GM12878 (cell line): ENCODE measurements around the gene CIRBP. TPM values are rescaled to one million over a fixed set of nuclear protein-coding genes. Genes with fewer than 3 reads are reported as not detected.

ENCODE experiments used
- BRCA1 ChIP-seq: IDR thresholded peaks from 2 replicates; pipeline ENCODE4 v1.6.1; 2011; ENCODE audit warnings: low read depth, low read length, improper control_type of control experiment
- CBFB ChIP-seq: IDR thresholded peaks from 2 replicates; pipeline ENCODE4 v1.6.1; 2016; ENCODE audit warnings: antibody characterized with exemption, low read depth
- EP300 ChIP-seq, 2 experiments: fragments of 150-350 bp in 1 of 2; IDR thresholded peaks; 2 replicates each; pipeline ENCODE4 v1.6.1; 2011 to 2012; ENCODE audit warnings: low read depth in 2 of 2, low read length in 2 of 2, borderline replicate concordance in 1 of 2, improper control_type of control experiment in 1 of 2, inconsistent platforms in 1 of 2; ENCODE audit not compliant: control insufficient read depth in 1 of 2
- ESRRA ChIP-seq: IDR thresholded peaks from 2 replicates; pipeline ENCODE4 v1.6.1; 2012; ENCODE audit warnings: mild to moderate bottlenecking, low read length, improper control_type of control experiment
- FOXM1 ChIP-seq: IDR thresholded peaks from 2 replicates; pipeline ENCODE4 v1.6.1; 2012; ENCODE audit warnings: low read depth, mild to moderate bottlenecking, inconsistent platforms, low read length, moderate library complexity
- JUNB ChIP-seq: IDR thresholded peaks from 2 replicates; pipeline ENCODE4 v1.6.1; 2016; ENCODE audit warnings: antibody characterized with exemption, mild to moderate bottlenecking
- JUND ChIP-seq: IDR thresholded peaks from 2 replicates; pipeline ENCODE4 v1.6.1; 2012; ENCODE audit warnings: low read depth, mild to moderate bottlenecking, low read length, improper control_type of control experiment, moderate library complexity
- KAT2A ChIP-seq: conservative IDR thresholded peaks from 2 replicates; pipeline ENCODE4 v1.6.1; 2011; ENCODE audit warnings: low read depth, low read length; ENCODE audit not compliant: control insufficient read depth
- KDM1A ChIP-seq: fragments of 200-600 bp; sonication (generic); IDR thresholded peaks from 2 replicates; pipeline ENCODE4 v1.6.1; 2016; ENCODE audit warnings: borderline replicate concordance
- KLF5 ChIP-seq: fragments of 450-650 bp; IDR thresholded peaks from 2 replicates; pipeline ENCODE4 v1.6.1; 2014; ENCODE audit warnings: mild to moderate bottlenecking; ENCODE audit not compliant: partially characterized antibody
- LARP7 ChIP-seq: fragments of 450-650 bp; IDR thresholded peaks from 2 replicates; pipeline ENCODE4 v1.6.1; 2017; ENCODE audit warnings: mild to moderate bottlenecking
- MEF2B ChIP-seq: fragments of 450-650 bp; IDR thresholded peaks from 2 replicates; pipeline ENCODE4 v1.6.1; 2018; ENCODE audit warnings: mild to moderate bottlenecking, moderate library complexity; ENCODE audit not compliant: partially characterized antibody, poor library complexity, severe bottlenecking
- MTA3 ChIP-seq: IDR thresholded peaks from 2 replicates; pipeline ENCODE4 v1.6.1; 2012; ENCODE audit warnings: low read length, inconsistent platforms, borderline replicate concordance
- RUNX3 ChIP-seq: IDR thresholded peaks from 2 replicates; pipeline ENCODE4 v1.6.1; 2012; ENCODE audit warnings: low read length, inconsistent platforms
- SIN3A ChIP-seq: IDR thresholded peaks from 2 replicates; pipeline ENCODE4 v1.6.1; 2012; ENCODE audit warnings: low read depth, low read length, improper control_type of control experiment
- TCF7 ChIP-seq: IDR thresholded peaks from 2 replicates; pipeline ENCODE4 v1.6.1; 2014; ENCODE audit warnings: antibody characterized with exemption, borderline replicate concordance
- ZNF384 ChIP-seq: IDR thresholded peaks from 2 replicates; pipeline ENCODE4 v1.6.1; 2012; ENCODE audit warnings: low read depth, mild to moderate bottlenecking, low read length, improper control_type of control experiment, borderline replicate concordance
- polyA plus RNA-seq, 11 experiments: library from polyadenylated mRNA; depleted of rRNA in 4 of 11; unstranded in 6 of 11; stranded (reverse) in 5 of 11; fragments of >200 nt; fragmentation: Nextera tagmentation in 4 of 11; fragmentation: Illumina TruSeq in 1 of 11; extraction: Ambion mirVana in 4 of 11; extraction: Trizol in 1 of 11; gene quantifications; 1 replicate in 1 of 11; 2 replicates in 10 of 11; pipeline versions ENCODE4 v1.2.1 to v1.2.3, GENCODE V29; 2011 to 2016; ENCODE audit warnings: inconsistent platforms in 2 of 11, missing spikeins in 2 of 11, low read depth in 1 of 11
- total RNA-seq, 4 experiments: library from RNA; depleted of rRNA in 3 of 4; stranded (reverse); fragments of >200 nt in 3 of 4; fragmentation: Illumina TruSeq in 1 of 4; extraction: Trizol in 1 of 4; gene quantifications; 2 replicates each; pipeline versions ENCODE4 v1.2.1 to v1.2.3, GENCODE V29; 2013 to 2021
- TF ChIP-seq, protein P1 (sequence below): fragments of 450-650 bp; IDR thresholded peaks from 2 replicates; pipeline ENCODE4 v1.6.1; 2017; ENCODE audit warnings: mild to moderate bottlenecking, moderate library complexity
- TF ChIP-seq, protein P2 (sequence below): IDR thresholded peaks from 2 replicates; pipeline ENCODE4 v1.6.1; 2012; ENCODE audit warnings: low read depth, low read length, improper control_type of control experiment
- TF ChIP-seq, protein P3 (sequence below): fragments of 450-650 bp; IDR thresholded peaks from 2 replicates; pipeline ENCODE4 v1.6.1; 2017; ENCODE audit warnings: mild to moderate bottlenecking, low read depth, inconsistent platforms; ENCODE audit not compliant: poor library complexity, severe bottlenecking
- TF ChIP-seq, protein P4 (sequence below): fragments of 450-650 bp; IDR thresholded peaks from 2 replicates; pipeline ENCODE4 v1.6.1; 2017; ENCODE audit warnings: low read depth, mild to moderate bottlenecking, moderate library complexity

Gene CIRBP
- total and polyA plus RNA-seq, 10 of the 15 experiments (the other 5 are each of a cell fraction or from before 2014, with no cell fraction given) = 27.6 to 335 (median 229) TPM

DNA sequence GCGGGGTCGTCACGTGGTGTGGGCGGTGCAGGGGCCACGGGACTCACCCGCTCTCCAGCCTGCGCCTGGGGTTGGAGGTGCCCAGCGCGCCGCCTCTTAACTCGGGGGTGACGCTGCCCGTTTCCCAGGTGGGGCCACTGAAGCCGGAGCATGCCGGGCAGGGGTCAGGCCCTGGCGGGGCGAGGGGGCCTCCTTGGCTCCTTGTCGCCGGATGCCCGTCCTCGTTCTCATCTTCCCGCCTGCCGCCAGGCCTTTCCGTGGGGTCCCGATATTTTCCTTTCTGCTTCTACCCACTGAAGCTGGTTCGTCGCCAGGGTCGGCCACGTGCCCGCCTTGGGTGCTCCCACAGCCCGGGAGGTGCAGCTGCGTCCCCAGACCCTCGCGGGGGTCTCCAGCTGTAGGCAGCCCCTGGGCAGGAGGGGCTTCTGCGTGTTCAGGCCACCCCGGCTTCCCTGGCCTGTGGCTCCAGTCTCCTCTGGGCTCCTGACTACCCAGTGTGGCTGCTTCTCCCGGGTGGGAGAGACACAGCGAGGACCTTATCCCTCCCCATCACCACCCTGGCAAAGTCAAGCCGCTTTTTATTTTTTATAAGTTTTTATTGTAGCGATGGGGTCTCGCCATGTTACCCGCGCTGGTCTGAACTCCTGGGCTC lies 7.0 kb downstream of the CIRBP start (continued):
- TF ChIP-seq, protein P1, sequence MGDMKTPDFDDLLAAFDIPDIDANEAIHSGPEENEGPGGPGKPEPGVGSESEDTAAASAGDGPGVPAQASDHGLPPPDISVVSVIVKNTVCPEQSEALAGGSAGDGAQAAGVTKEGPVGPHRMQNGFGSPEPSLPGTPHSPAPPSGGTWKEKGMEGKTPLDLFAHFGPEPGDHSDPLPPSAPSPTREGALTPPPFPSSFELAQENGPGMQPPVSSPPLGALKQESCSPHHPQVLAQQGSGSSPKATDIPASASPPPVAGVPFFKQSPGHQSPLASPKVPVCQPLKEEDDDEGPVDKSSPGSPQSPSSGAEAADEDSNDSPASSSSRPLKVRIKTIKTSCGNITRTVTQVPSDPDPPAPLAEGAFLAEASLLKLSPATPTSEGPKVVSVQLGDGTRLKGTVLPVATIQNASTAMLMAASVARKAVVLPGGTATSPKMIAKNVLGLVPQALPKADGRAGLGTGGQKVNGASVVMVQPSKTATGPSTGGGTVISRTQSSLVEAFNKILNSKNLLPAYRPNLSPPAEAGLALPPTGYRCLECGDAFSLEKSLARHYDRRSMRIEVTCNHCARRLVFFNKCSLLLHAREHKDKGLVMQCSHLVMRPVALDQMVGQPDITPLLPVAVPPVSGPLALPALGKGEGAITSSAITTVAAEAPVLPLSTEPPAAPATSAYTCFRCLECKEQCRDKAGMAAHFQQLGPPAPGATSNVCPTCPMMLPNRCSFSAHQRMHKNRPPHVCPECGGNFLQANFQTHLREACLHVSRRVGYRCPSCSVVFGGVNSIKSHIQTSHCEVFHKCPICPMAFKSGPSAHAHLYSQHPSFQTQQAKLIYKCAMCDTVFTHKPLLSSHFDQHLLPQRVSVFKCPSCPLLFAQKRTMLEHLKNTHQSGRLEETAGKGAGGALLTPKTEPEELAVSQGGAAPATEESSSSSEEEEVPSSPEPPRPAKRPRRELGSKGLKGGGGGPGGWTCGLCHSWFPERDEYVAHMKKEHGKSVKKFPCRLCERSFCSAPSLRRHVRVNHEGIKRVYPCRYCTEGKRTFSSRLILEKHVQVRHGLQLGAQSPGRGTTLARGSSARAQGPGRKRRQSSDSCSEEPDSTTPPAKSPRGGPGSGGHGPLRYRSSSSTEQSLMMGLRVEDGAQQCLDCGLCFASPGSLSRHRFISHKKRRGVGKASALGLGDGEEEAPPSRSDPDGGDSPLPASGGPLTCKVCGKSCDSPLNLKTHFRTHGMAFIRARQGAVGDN = peak; percentile 5; the same call in 1 of the 2 replicates
- TF ChIP-seq, protein P2, sequence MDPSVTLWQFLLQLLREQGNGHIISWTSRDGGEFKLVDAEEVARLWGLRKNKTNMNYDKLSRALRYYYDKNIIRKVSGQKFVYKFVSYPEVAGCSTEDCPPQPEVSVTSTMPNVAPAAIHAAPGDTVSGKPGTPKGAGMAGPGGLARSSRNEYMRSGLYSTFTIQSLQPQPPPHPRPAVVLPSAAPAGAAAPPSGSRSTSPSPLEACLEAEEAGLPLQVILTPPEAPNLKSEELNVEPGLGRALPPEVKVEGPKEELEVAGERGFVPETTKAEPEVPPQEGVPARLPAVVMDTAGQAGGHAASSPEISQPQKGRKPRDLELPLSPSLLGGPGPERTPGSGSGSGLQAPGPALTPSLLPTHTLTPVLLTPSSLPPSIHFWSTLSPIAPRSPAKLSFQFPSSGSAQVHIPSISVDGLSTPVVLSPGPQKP = no peak
- TF ChIP-seq CBFB (peak; percentile 12; the same call in 1 of the 2 replicates), EP300 (IDR thresholded peaks at IDR 0.05; ENCODE audit: borderline replicate concordance in 1 of 2, control insufficient read depth in 1 of 2, low read depth in 2 of 2, low read length in 2 of 2) (no peak), ESRRA (no peak), RUNX3 (no peak), KDM1A (no peak), FOXM1 (no peak), LARP7 (peak; percentile 48), KAT2A (no peak), KLF5 (no peak), MTA3 (no peak; the same call in 1 of the 2 replicates), MEF2B (no peak), SIN3A (0 out of 2 replicates have a peak, but pooled peaks have one; percentile 64), JUND (no peak), ZNF384 (no peak), BRCA1 (no peak), JUNB (no peak), TCF7 (no peak)
- TF ChIP-seq, protein P3, sequence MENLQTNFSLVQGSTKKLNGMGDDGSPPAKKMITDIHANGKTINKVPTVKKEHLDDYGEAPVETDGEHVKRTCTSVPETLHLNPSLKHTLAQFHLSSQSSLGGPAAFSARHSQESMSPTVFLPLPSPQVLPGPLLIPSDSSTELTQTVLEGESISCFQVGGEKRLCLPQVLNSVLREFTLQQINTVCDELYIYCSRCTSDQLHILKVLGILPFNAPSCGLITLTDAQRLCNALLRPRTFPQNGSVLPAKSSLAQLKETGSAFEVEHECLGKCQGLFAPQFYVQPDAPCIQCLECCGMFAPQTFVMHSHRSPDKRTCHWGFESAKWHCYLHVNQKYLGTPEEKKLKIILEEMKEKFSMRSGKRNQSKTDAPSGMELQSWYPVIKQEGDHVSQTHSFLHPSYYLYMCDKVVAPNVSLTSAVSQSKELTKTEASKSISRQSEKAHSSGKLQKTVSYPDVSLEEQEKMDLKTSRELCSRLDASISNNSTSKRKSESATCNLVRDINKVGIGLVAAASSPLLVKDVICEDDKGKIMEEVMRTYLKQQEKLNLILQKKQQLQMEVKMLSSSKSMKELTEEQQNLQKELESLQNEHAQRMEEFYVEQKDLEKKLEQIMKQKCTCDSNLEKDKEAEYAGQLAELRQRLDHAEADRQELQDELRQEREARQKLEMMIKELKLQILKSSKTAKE = no peak
- TF ChIP-seq, protein P4, sequence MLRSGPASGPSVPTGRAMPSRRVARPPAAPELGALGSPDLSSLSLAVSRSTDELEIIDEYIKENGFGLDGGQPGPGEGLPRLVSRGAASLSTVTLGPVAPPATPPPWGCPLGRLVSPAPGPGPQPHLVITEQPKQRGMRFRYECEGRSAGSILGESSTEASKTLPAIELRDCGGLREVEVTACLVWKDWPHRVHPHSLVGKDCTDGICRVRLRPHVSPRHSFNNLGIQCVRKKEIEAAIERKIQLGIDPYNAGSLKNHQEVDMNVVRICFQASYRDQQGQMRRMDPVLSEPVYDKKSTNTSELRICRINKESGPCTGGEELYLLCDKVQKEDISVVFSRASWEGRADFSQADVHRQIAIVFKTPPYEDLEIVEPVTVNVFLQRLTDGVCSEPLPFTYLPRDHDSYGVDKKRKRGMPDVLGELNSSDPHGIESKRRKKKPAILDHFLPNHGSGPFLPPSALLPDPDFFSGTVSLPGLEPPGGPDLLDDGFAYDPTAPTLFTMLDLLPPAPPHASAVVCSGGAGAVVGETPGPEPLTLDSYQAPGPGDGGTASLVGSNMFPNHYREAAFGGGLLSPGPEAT = peak; percentile 22; the same call in 1 of the 2 replicates
